ENCODE results near the gene GBX1.

The GBX1 gene

DNA sequence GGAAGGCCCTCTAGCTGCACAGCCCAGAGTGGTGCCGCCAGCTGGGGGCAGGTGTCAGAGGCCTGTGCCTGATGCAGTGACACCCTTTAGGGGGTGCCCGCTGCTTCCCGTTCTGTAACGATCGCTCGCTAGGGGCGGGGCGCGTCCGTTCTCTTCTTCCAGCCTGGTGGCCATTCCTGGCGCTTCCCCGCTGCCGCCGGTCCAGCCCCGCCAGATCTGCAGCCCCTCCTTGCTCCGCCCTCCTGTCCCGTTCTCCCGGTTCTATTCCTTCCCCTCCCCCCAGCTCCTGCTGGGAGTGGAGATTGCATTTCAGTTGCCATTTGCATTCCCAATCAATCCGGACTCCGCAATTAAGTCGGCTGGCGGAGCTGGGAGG, 42.0 kb downstream of the GBX1 start:
- no peak for DNase-seq

DNA sequence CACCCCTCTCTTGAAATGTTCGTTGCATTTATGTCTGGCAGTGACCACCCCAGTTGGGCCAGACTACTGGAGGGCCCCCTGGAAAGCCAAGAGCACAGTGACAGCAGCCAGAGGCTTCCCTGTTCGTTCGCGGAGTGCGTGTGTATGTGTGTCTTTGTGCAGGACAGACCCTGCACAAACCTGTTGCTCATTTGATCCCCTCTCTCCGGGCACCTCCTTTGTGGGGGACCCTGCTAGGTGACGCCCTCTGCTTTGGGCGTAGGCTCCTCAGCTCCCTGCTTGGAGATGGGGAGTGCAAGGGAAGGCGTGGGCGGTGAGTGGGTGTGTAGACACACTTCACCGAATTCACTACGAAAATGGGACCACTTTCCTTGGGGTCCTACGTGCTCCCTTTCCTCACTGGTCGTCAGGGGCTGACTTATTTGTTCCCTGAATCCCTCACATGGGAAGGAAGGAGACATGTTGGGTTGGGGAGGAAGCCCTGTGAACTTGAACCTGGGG, 42.5 kb downstream of the GBX1 start:
- no peak for DNase-seq

DNA sequence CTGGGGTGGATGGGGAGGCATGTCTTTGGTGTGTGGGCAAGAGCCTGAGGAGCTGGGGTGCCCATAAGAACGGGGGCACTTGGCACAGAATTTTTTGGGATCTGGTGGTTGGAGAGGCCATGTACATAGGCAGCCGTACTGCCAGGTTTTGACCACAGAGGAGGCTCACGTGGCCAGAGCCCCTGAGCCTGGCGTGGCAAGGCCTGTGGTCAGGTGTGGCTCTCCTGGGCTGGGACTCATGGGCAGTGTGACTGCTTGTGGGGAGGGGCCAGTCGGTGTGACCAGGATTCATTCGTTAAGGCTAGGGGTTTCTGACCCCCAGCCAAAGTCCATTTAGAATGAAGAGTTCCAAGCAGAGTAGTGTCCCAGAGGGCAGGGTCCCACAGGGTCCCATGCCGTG, 43.0 kb downstream of the GBX1 start:
- no peak for DNase-seq

DNA sequence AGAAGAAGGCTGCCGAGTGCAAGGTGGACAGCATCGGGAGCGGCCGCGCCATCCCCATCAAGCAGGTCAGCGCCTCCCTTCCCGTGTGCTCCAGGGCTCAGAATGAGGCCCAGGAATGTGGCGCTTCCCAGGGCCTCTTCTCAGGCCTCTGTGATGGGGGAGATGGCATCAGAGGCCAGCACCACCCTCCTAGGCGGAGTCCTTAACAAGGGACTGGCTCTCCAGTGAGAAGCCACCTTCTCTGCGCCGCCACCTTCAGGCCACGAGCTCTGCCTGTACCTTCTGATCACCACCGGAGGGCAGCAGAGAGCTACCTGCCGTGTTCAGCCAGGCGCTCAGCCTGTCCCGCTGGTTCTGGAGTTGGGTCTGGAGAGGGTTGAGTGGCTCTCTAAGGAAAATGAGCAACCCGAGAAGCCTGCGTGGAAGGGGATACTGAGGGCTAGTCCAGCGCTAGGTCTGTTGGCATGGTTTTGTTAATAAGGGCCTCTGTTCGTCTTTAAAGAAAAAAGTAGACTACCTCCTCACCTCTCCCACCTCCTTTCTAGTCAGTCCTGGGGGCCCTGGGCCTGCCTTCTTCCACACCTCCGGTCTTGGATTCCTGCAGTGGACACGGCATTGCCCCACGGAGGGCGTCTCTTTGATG, 43.6 kb downstream of the GBX1 start:
- DNase-seq: peak; percentile 83

DNA sequence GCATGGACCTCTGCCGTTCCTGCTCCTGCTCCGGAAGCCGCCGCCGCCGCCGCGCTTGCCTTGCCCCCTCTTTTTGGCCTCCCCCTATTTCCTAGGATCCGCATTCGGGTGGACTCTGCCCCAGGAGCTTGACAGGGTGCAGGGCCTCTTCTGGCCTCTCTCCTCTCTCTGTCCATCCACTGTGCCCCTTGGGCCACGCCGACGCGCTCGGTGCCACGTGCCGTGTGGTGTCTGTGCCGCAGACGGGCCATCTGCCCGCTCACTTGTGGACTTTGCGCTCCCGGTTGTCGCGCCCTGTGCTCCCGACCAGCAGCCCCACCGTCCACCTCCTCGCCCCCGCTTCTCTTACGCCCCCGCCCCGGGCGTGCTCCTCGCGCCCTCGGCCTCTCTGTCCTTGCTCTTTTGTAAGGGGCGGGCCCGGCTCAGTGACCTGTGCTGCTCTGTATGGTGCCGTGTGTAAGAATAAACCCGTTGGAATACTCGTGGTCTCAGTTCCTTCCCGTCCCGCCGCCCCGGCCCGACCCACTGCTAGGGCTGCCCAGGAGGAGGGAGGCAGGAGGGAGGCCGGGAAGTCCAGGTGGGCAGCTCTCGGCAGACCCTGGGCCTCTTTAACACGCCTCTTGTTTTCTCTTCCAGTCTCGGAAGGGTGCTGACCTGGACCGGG, 44.2 kb downstream of the GBX1 start:
- no peak for DNase-seq

DNA sequence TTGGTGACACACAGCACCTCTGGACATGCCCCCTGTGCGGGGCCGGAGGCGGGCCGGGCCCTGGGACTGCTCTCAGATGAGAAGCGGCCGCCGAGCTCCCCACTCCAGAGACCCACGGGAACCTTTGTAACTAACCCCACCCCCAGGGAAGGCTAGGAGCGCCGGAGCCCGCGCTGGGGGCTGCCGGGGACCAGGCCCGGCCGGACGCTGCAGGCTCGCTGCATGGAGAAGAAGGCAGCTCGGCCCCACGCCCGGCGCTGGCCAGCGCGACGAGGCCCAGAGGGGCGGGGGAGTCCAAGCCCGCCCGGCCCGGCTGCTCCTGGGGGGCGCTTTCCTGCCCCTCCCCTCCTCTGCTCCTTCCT, 44.7 kb downstream of the GBX1 start:
- DNase-seq: no peak

DNA sequence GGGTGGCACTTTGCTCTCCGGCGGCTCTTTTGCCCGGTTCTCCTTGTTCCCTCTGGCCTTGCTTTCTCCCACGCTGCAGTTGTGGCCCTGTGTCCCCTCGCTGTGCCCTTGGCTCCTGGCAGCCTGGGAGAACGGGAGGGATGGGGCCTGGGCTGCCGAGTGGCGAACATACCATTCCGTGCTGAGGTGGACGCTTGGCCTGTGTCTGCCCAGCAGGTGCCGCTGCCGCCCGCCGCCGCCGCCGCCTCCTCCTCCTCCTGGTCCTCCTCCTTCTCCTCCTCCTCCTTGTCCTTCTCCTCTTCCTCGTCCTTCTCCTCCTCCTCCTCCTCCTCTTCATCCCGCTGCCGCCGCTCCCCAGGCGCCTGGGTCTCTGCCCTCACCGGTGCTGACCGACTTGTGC, 45.2 kb downstream of the GBX1 start:
- DNase-seq: no peak

DNA sequence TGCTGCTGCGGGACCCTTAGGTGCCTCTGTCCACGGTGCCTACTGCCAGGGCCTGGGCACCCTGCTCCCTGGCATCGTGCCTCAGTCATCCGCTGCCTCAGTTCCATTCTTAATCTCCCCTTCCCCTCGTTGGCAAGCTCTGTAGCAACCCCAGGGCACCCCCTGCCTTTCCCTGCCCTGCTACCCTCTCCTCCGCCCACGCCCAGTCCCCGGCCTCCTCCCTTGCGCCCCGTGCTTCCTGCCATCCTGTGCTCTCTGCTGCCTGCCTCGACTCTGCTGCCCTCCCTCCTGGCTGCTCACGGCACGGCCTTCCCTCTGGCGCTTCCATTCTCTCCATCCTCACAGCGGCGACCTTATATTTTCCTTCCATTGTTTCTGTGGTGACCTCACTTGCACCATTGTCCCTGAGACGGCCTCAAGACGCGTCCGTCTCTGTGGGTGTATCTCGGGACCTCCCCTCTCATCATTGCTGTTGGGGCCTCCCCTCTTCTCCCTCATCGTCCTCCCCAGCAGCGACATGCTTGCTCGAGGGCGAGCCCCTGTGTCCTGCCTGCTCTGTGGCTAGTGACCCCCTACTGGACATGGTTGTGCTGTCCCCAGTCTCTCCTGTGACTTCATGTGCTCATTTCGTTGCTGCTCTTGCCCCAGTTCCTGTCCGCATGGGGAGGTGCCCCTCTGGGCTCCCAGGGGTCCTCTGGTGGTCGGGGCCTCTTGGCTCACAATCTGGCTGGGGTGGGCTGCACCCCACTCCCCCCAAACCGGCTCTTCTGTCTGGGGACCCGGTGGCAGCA, 45.9 kb downstream of the GBX1 start:
- no peak for DNase-seq

DNA sequence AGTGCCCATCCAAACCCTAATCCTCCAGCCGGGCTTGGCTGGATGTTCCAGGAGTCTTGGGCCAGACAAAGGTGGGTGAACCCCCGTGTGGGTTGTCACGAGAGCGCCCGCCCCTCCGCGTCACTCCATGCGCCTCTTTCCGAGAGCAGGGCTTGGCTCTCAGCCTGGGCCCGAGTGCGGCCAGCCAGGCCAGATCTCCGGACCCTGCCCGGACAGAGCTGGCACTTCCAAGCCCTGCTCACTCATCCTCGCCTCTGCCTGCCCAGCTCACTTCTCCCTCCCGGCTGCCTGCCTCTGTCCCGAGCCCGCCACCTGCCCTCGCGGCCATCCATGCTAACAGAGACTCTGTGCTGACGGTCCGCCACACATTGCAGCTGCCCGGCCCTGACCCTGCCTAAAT, 46.6 kb downstream of the GBX1 start:
- no peak for DNase-seq

DNA sequence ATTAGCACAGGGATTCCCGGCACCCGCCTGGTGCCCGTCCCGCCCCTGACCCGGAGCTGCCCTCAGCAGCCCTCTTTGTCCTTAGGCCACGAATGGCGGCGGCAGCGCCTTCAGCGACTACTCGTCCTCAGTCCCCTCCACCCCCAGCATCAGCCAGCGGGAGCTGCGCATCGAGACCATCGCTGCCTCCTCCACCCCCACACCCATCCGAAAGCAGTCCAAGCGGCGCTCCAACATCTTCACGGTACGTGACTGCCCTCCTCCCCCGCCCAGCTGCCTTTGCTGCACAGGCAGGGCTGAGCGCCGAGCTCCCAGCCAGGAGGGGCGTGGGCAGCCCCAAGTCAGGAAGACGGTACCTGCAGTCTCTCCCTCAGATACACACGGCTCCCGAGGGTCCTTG, 47.6 kb downstream of the GBX1 start:
- no peak for DNase-seq

DNA sequence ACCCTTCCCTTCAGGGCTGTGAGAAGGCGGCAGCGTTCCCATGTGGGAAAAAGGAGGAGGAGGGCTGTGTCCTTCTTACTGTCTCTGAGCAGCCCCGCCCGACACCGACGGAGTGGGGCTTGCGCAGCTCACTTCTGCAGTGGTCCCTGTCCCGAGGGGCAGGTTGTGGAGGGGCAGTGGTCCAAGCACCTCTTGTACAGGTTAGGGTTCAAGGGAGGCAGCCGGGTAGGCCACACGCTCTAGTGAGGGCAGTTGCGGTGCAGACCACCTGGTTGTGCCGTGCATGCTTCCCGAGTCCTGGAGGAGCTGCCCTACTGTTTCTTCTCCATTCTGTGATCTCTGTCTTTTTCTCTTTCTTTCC, 48.5 kb downstream of the GBX1 start:
- no peak for DNase-seq

DNA sequence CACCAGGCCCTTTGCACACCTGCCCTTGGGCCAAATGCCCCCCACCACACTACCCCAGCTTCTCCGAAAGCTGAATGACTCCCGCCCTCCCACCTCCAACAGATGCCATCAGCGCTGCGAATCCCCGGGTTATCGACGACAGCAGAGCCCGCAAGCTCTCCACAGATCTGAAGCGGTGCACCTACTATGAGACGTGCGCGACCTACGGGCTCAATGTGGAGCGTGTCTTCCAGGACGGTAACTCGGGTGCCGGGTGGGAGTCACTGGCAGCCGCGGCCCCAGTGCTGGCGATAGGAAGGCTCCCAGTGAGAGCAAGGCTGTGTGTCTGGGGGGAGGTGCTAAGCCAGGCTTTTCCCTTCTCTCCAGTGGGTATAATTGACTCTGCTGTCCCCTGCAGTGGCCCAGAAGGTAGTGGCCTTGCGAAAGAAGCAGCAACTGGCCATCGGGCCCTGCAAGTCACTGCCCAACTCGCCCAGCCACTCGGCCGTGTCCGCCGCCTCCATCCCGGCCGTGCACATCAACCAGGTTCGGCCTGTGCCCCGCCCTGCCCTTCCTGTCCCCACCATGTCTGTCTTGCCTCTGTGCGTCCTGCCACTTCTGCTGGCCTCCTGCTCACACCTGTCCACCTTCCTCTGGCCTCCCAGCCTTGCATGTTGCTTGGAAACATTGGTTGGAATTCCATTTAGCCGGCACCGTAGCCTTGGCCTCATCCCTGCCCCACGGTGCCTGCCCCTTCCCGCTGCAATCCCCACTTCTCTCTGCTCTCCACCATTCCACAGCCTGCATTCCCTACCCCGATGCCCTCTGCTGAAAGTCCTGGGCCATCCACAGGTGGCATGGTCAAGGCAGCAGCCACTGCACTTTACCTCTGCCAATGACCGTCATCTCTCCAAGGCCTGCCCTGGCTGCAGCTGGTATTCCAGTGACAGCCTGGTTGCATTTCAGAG, 49.1 kb downstream of the GBX1 start:
- DNase-seq: no peak

DNA sequence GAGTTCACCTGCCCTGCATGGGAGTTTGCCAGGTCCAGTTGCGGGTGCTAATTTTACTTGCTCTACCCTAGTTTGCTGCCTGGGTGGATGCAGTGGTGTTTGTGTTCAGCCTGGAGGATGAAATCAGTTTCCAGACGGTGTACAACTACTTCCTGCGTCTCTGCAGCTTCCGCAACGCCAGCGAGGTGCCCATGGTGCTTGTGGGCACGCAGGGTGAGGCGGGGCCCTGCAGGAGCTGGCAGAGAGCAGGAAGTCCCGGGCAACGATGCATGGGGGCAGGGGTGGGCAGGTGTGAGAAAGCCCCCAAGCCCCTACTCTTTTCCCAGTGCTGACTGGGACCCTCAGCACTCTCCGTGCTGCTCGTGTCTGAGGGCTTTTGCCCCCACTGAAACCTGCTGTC, 49.9 kb downstream of the GBX1 start:
- no peak for DNase-seq

DNA sequence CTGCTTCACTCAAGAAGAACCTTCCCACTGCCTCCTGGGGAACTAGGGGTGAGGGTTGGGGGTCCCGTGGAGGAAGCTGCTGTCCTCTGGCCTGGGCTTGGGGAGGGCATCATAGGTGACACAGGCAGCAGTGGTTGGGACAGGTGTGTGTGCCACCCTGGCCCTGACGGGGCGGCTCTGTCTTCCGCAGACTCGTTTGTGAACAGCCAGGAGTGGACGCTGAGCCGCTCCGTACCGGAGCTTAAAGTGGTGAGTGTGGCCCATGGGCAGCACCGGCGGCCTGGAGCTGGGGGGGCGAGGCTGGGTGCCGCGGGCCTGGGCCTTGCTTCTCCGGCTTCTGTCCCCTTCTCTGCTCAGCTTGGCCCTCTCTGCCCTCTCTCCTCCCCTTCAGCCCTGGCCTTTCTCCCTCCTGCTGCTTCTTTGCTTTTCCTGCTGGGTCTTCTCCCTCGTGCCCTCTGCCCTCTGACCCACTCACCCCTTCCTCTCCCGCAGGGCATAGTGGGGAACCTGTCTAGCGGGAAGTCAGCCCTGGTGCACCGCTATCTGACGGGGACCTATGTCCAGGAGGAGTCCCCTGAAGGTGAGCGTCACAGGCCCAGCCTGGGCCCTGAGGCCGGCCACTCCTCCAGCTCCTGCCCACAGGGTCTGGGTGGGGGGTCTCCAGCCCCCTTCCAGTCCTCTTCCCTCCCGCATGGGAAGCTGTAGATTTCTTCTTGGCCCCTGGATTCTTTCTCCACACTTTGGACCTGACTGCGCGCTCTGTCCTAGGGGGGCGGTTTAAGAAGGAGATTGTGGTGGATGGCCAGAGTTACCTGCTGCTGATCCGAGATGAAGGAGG, 50.7 kb downstream of the GBX1 start:
- no peak for DNase-seq

DNA sequence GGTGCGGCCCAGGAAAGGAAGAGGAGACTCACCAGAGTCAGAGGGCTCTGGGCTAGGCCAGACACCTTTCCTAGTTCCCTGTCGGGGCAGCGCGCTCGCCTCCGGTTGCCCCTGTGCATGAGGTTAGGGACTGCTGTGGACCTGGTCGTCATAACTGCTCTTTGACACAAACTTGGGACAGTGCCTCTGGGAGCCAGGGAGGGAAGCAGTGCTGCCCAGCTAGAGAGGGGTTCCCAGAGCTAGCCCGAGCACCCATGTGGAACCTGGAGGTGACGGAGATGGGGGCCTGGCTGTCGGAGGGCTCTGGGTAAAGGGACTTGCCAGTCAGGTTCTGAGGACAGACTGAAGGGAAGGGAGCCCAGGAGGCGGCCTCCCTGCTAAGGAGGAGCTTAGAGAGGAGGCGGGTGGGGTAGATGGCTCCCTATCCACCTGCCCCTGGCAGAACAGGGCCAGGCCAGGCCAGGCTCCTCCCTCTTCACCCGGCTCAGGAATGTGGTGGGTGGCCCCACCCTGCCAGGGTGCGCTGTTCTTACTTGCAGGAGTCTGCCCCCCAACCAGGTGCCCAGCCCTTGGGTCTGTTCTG, 51.6 kb downstream of the GBX1 start:
- no peak for DNase-seq

DNA sequence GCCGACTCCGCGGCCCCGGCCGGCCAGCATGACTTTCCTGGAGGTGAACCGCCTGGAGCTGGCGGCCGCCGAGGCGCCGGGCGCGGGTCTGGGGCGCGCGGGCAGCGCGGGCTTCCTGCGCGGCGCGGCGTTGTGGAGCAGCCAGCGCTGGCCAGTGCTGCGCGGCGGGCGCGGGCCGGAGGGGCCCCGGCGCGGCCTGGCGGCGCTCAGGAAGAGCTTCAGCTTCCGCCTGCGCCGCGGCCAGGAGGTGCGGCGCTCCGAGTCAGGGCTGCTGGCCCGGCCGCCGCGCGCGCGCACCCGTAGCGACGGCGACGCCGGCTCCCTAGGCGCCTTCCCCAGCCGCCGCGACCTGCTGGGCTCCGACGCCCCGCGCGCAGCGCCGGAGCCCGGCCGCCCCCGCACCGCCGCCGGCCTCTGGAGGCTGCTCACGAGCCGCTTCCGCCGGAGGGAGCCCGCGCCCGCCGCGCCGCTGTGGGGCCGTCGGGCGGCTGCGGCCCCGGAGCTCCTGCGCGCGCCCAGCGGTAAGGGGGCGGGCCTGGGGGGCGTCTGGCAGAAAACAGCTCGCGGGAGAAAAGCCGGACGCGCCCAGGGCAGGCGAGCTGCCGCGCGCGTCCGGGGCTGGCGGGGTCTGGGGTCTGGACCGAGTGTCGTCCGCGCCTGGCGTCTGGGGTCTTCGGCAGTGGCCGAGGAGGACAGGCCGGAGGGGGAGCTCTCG, 52.2 kb downstream of the GBX1 start:
- peak; percentile 43 for DNase-seq

DNA sequence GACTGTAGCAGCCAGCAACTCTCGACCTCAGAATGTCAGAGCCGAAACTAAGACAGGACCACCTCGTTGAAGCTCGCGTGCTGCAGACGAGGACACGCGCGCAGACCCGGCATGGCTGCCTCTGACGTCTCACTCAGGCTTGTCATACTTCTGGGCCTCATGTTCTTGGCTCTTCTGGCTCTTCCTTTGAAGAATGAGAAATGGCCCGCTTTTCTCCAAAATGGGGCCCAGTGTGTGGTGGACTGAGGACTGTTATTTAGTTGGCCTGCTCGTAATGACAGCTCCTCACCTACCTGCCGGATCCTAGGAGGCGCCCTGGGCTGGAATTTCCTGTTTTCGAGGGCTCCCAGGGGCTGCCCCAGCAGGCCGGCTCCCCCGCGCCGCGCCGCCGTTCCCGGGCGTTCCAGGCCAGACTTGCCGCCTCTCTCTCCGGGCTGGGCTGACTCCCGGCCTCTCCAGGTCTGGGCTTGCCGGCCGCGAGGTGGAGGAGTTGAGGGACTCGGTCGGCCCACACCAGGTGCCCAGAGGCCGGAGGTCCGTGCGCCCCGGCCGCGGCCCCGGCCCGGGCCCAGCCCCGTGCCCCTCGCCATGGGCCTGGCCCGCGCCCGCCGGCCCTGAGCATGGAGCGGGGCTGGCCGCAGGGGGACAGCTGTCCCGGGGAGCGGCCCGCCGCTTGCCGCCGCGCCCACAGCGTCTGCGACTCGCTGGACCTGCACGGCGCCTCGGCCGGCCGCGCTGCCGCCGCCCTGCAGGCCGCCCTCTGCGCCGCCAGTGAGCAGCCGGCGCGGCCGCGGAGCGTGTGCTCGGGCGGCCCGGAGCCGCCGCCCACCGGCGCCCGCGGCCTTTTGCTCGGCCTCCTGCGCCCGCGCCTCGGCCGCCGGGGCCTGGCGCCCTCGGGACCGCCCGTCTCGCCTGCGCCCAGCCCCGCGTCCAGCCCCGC, 53.1 kb downstream of the GBX1 start:
- DNase-seq: peak; percentile 24

DNA sequence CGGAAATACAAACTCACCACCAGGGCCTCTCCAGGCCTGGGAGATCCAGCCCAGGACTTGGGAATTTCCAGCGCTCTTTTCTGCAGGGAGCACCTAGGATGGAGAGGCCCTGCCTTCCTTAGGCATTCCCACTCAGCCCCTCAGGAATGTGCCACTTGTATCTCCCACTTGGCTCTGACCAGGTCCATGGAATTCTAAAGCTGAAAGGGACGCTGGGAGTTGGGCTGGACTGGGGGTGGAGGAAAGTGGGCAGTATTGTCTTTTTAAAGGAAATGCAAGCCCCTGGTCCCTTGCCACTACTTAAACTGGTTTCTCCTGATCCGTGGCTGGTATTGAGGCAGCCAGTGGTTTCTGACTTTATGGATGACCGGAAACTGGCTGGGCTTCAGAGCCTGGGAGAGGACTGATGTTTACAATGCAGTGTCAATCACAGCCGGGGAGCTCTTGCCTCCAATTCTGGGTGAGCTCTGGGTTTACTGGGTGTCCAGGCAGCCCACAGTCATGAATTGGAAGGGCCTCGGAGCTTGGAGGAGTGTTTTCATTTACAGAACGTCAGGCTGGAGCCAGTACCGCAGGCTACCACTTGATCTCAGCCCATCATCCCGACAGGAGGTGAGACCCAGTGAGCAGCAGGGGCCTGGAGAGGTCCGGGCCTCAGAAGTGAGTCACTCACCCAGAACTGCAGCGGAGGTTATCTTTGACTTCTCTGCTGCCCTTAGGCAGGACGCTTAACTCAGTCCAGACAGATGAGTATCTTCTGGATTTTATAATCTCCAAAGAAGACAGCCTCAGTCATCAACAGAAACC, 53.9 kb downstream of the GBX1 start:
- DNase-seq: no peak
